Testis (tissue), 2 donors: ENCODE data around the gene TYW1B.

Source experiments
- CTCF ChIP-seq, 3 experiments: fragments of 450-650 bp in 2 of 3; fragments of 200-600 bp in 1 of 3; sonication (generic) in 1 of 3; IDR thresholded peaks; one replicate each; pipeline ENCODE4 v1.5.1; 2016 to 2019; ENCODE audit warnings: antibody characterized with exemption in 3 of 3, mild to moderate bottlenecking in 2 of 3, moderate library complexity in 1 of 3
- POLR2A ChIP-seq: fragments of 450-650 bp; IDR thresholded peaks from one replicate; pipeline ENCODE4 v1.6.1; 2017; ENCODE audit warnings: antibody characterized with exemption, mild to moderate bottlenecking, moderate library complexity

- TF ChIP-seq CTCF (IDR thresholded peaks at IDR 0.05), result no peak
- TF ChIP-seq POLR2A, result no peak
These were observed 250.9 kb downstream of the TYW1B start for GRCh38 chr7:72577107-72577506.
